ENCODE measurements around the gene USH2A. TPM values are rescaled to one million over a fixed set of nuclear protein-coding genes. Genes with fewer than 3 reads are reported as not detected.

USH2A gene
- total RNA-seq, 4 donors from 2014 or later: under 0.01 TPM; not detected in 3

DNA sequence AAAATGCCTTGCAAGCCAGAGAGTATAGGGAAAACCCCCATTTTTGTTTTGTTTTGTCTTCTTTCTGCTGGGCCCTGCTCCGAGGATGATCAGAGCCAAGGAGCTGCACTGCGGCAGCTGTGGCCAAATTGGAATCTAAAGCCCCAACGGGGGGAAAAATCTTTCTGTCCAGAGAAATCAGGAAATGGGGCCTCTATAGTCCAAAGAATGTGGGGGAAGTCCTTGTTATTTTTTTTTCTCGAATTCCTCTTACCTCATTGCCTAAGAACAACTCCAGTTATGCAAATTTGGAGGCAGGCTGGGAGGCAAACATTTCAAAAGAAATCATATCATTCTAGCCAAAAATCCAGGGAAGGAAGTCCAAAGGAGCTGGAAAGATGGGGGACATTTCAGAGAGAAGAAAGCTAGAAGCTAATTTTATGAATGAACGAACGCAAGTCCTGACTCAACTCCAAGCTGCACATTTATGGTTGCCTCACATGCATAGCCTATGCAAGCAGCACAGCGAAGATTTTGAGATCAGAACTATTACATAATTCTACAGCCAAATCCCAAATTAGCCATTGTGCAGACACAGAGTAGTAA is 592.9 kb downstream of the USH2A start:
- H3K4me3 ChIP-seq: no peak overlapping the region
- DNase-seq: no peak
- no peaks in the 10 kb centered on the region for H3K36me3 ChIP-seq
- H3K4me1 ChIP-seq: no peaks in the 10 kb centered on the region
- WGBS, 2 donors (ENCODE audit: low coverage in 1 of 2): 70 to 72% methylated on average over 7 of the region's 7 CpGs
- H3K27me3 ChIP-seq: no peaks in the 10 kb centered on the region
- intact Hi-C loops (cut with DNase I; ENCODE audit: low total_unique reads): no loop called here
- in situ Hi-C loops (cut with MboI; ENCODE audit: low pct_ligation_motif_present in 1 of 4, low pct_unique_long_range_greater_than_20kb in 1 of 4, low sequenced_read_pairs in 3 of 4): no loop called here
- no peak overlapping the region for H3K27ac ChIP-seq
- peaks cover 0 to 4% of the 10 kb centered on the region in 2 donors for H3K9me3 ChIP-seq
- TF ChIP-seq, protein P1, sequence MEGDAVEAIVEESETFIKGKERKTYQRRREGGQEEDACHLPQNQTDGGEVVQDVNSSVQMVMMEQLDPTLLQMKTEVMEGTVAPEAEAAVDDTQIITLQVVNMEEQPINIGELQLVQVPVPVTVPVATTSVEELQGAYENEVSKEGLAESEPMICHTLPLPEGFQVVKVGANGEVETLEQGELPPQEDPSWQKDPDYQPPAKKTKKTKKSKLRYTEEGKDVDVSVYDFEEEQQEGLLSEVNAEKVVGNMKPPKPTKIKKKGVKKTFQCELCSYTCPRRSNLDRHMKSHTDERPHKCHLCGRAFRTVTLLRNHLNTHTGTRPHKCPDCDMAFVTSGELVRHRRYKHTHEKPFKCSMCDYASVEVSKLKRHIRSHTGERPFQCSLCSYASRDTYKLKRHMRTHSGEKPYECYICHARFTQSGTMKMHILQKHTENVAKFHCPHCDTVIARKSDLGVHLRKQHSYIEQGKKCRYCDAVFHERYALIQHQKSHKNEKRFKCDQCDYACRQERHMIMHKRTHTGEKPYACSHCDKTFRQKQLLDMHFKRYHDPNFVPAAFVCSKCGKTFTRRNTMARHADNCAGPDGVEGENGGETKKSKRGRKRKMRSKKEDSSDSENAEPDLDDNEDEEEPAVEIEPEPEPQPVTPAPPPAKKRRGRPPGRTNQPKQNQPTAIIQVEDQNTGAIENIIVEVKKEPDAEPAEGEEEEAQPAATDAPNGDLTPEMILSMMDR (IDR thresholded peaks at IDR 0.05): no peak
- TF ChIP-seq EP300 (IDR thresholded peaks at IDR 0.05; ENCODE audit: low read depth): no peak
- TF ChIP-seq POLR2AphosphoS5 (IDR thresholded peaks at IDR 0.05): no peak
- no peak for TF ChIP-seq POLR2A (IDR thresholded peaks at IDR 0.05)

DNA sequence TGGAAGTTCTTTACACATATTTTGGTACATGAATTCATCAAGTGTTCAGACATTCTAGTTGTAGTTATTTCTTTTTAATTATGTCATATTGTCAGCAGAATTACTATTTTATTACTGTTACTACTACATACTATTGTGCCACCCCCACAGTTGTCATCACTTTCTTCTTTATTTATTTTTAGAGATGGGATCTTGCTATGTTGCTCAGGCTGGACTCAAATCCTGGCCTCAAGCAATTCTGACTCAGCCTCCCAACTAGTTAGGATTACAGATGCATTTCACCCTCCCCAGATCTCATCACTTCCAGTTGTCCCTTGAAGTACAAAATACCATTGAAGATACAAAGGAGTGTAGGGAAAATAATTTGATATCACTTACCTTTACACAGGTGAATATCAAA is 598.2 kb downstream of the USH2A start:
- no peak for DNase-seq
- in situ Hi-C loops (cut with MboI; ENCODE audit: low pct_ligation_motif_present in 1 of 4, low pct_unique_long_range_greater_than_20kb in 1 of 4, low sequenced_read_pairs in 3 of 4): no loop called here

DNA sequence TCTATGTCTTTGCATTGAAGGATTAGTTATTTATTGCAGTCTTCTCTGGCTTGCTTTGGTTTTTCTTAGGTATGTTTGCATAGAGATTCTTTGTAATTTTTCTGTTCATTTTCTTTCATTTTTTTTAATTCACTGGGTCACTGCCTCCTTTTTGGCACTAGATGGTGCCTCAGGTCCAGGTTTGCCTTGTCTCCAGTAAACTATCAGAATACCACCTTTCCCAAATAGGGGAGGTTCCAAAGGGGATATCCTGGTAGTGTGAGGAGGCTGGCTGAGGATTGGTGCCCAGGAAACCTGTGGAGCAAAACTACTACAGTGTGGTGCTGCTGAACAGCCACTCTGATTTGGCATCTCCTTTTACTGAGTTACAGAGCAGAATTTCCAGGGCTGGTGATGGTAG is 599.0 kb downstream of the USH2A start:
- intact Hi-C loops (cut with DNase I; ENCODE audit: low total_unique reads): no loop called here
- no peak overlapping the region for H3K27ac ChIP-seq
- H3K4me1 ChIP-seq: no peaks in the 10 kb centered on the region

More for the DNA sequence above, 598.2 kb downstream of the USH2A start:
- intact Hi-C loops (cut with DNase I; ENCODE audit: low total_unique reads): no loop called here
- Histone ChIP-seq H3K27ac (no peak overlapping the region), H3K4me3 (no peak overlapping the region), H3K27me3 (no peaks in the 10 kb centered on the region), H3K9me3 (no peaks in the 10 kb centered on the region), H3K4me1 (no peaks in the 10 kb centered on the region), H3K36me3 (no peaks in the 10 kb centered on the region)
- TF ChIP-seq POLR2A (IDR thresholded peaks at IDR 0.05): no peak
- no peak for TF ChIP-seq POLR2AphosphoS5 (IDR thresholded peaks at IDR 0.05)
- TF ChIP-seq, protein P1 (IDR thresholded peaks at IDR 0.05): no peak
- no peak for TF ChIP-seq EP300 (IDR thresholded peaks at IDR 0.05; ENCODE audit: low read depth)

DNA sequence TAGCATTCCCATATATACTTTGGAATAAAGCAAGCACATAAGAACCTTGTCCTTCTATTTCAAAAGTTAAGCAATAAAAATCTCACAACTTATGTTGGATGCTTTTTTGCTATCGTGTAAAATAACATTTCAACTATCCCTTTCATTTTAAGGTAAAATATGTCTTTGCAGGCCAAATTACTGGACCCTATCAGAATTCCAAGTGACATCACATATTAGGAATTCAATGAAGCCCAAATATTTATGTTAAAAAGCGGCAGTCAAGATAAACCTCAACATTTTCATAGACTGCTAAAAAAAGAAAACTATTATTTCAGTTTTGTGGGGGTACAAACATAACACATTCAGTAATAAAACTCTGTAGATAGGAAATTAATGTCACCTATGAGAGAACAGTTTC is 604.1 kb downstream of the USH2A start:
- Histone ChIP-seq H3K4me3 (no peak overlapping the region), H3K36me3 (no peaks in the 10 kb centered on the region), H3K27ac (no peak overlapping the region), H3K27me3 (no peaks in the 10 kb centered on the region), H3K9me3 (peaks cover 0 to 2% of the 10 kb centered on the region in 2 donors), H3K4me1 (no peaks in the 10 kb centered on the region)
- WGBS, 2 donors (ENCODE audit: low coverage in 1 of 2): 50 to 65% methylated on average over 2 of the region's 2 CpGs
- intact Hi-C loops (cut with DNase I; ENCODE audit: low total_unique reads): no loop called here
- in situ Hi-C loops (cut with MboI; ENCODE audit: low pct_ligation_motif_present in 1 of 4, low pct_unique_long_range_greater_than_20kb in 1 of 4, low sequenced_read_pairs in 3 of 4): no loop called here
- no peak for DNase-seq
- TF ChIP-seq EP300 (IDR thresholded peaks at IDR 0.05; ENCODE audit: low read depth): no peak
- no peak for TF ChIP-seq POLR2A (IDR thresholded peaks at IDR 0.05)

More for the DNA sequence above, 599.0 kb downstream of the USH2A start:
- in situ Hi-C loops (cut with MboI; ENCODE audit: low pct_ligation_motif_present in 1 of 4, low pct_unique_long_range_greater_than_20kb in 1 of 4, low sequenced_read_pairs in 3 of 4): no loop called here
- Histone ChIP-seq H3K27me3 (no peaks in the 10 kb centered on the region), H3K9me3 (no peaks in the 10 kb centered on the region), H3K36me3 (no peaks in the 10 kb centered on the region), H3K4me3 (no peak overlapping the region)
- no peak for DNase-seq
- TF ChIP-seq, protein P1 (IDR thresholded peaks at IDR 0.05): no peak
- TF ChIP-seq EP300 (IDR thresholded peaks at IDR 0.05; ENCODE audit: low read depth) (no peak), POLR2A (IDR thresholded peaks at IDR 0.05) (no peak), POLR2AphosphoS5 (IDR thresholded peaks at IDR 0.05) (no peak)

DNA sequence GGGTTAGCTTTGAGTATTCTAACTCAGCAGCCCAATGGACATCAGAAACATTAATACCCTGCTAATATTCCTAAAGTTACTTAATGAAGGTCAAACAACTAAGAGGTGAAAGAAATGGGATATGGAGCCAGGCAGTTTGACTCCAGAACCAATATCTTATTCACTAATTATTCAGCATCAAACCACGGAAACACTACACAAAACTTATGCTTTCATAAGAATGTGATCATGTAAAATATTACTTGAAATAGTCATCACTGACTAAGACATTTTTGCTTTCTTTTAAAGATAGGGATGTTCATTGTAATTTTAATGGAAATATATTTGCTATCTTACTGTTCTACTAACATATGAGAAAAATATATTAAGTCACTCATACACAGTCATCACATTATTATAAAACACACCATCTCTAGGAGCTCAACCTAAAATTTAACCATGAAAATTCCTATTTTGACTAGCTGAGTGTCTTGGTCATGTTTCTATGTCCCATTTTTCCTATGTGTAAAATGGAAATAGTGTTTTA is 615.3 kb downstream of the USH2A start:
- H3K27ac ChIP-seq: no peak overlapping the region
- no peaks in the 10 kb centered on the region for H3K36me3 ChIP-seq
- peaks cover 6 to 7% of the 10 kb centered on the region in 2 donors for H3K9me3 ChIP-seq
- 83 to 94% methylated on average over 1 of the region's 1 CpG for WGBS, 2 donors (ENCODE audit: low coverage in 1 of 2)
- no peak overlapping the region for H3K4me3 ChIP-seq
- H3K27me3 ChIP-seq: no peaks in the 10 kb centered on the region
- H3K4me1 ChIP-seq: no peaks in the 10 kb centered on the region
- DNase-seq: no peak
- TF ChIP-seq POLR2A (IDR thresholded peaks at IDR 0.05) (no peak), POLR2AphosphoS5 (IDR thresholded peaks at IDR 0.05) (no peak), EP300 (IDR thresholded peaks at IDR 0.05; ENCODE audit: low read depth) (no peak)
- TF ChIP-seq, protein P1 (IDR thresholded peaks at IDR 0.05): no peak
- in situ Hi-C loops (cut with MboI; ENCODE audit: low pct_ligation_motif_present in 1 of 4, low pct_unique_long_range_greater_than_20kb in 1 of 4, low sequenced_read_pairs in 3 of 4) (no loop called here), intact Hi-C loops (cut with DNase I; ENCODE audit: low total_unique reads) (loop anchor here (2.0 kb wide), 1 partner anchor 69 kb away; no protein-coding TSS in a partner anchor)

Data from transverse colon (tissue), 4 donors.